ENCODE results near the gene SNRNP70. TPM values are rescaled to one million over a fixed set of nuclear protein-coding genes. Genes with fewer than 3 reads are reported as not detected.

Gene SNRNP70
- polyA plus RNA-seq, 1 donor (not counting 4 experiments of a cell fraction or from before 2014, with no cell fraction given) = 149 TPM

GRCh38 chr19:49070416-49070815, 14.8 kb upstream of the SNRNP70 start:
- H3K27me3 ChIP-seq (ENCODE audit: control insufficient read depth, extremely low read depth, insufficient read depth, low read length) = peaks cover 56% of the 10 kb centered on the region
- no peak overlapping the region for H3K9ac ChIP-seq (ENCODE audit: control insufficient read depth, extremely low read depth, insufficient read depth, low read length)
- H3K79me2 ChIP-seq (ENCODE audit: control insufficient read depth, insufficient read depth, low read length) = no peaks in the 10 kb centered on the region
- no peak overlapping the region for H3K4me2 ChIP-seq (ENCODE audit: control insufficient read depth, extremely low read depth, insufficient read depth, low read depth, low read length)
- no peaks in the 10 kb centered on the region for H3K36me3 ChIP-seq (ENCODE audit: control insufficient read depth in 2 of 2, extremely low read depth in 1 of 2, insufficient read depth in 2 of 2, low read length in 2 of 2)
- H2AFZ ChIP-seq (ENCODE audit: control insufficient read depth, low read length) = no peak overlapping the region
- H3K4me3 ChIP-seq (ENCODE audit: control insufficient read depth in 2 of 3, extremely low read depth in 1 of 3, insufficient read depth in 2 of 3, low read depth in 1 of 3, low read length in 3 of 3) = no peak overlapping the region
- TF ChIP-seq CTCF (optimal IDR thresholded peaks at IDR 0.05 in 1 of 3, IDR thresholded peaks at IDR 0.05 in 1 of 3, conservative IDR thresholded peaks at IDR 0.05 in 1 of 3; ENCODE audit: extremely low read depth in 1 of 3, insufficient read depth in 2 of 3, low read length in 3 of 3) (no peak), EZH2 (IDR thresholded peaks at IDR 0.05; ENCODE audit: low read length) (no peak)
- FAIRE-seq = no peak
- DNase-seq (ENCODE audit: low read depth, low spot score) = no peak
- no peaks in the 10 kb centered on the region for H3K9me3 ChIP-seq (ENCODE audit: control insufficient read depth, low read depth, low read length)
- no peaks in the 10 kb centered on the region for H4K20me1 ChIP-seq (ENCODE audit: control insufficient read depth, extremely low read depth, insufficient read depth, low read length)
- dilution Hi-C loops (cut with MboI; ENCODE audit: extremely low pct_ligation_motif_present, low sequenced_read_pairs) = no loop called here
- H3K4me1 ChIP-seq (ENCODE audit: control insufficient read depth, extremely low read depth, insufficient read depth, low read length) = peaks cover 5% of the 10 kb centered on the region
- H3K27ac ChIP-seq (ENCODE audit: control insufficient read depth, insufficient read depth, low read length) = no peak overlapping the region
- H3K9me1 ChIP-seq (ENCODE audit: control insufficient read depth, extremely low read depth, insufficient read depth, low read length) = no peaks in the 10 kb centered on the region

GRCh38 chr19:49071860-49072547, 13.2 kb upstream of the SNRNP70 start:
- Histone ChIP-seq H3K79me2 (ENCODE audit: control insufficient read depth, insufficient read depth, low read length) (no peaks in the 10 kb centered on the region), H2AFZ (ENCODE audit: control insufficient read depth, low read length) (no peak overlapping the region)

More at GRCh38 chr19:49071860-49072547, 13.2 kb upstream of the SNRNP70 start:
- H3K9me3 ChIP-seq (ENCODE audit: control insufficient read depth, low read depth, low read length) = no peaks in the 10 kb centered on the region
- dilution Hi-C loops (cut with MboI; ENCODE audit: extremely low pct_ligation_motif_present, low sequenced_read_pairs) = no loop called here
- DNase-seq (ENCODE audit: low read depth, low spot score) = no peak
- FAIRE-seq = no peak
- H3K9ac ChIP-seq (ENCODE audit: control insufficient read depth, extremely low read depth, insufficient read depth, low read length) = no peak overlapping the region
- no peaks in the 10 kb centered on the region for H3K36me3 ChIP-seq (ENCODE audit: control insufficient read depth in 2 of 2, extremely low read depth in 1 of 2, insufficient read depth in 2 of 2, low read length in 2 of 2)
- TF ChIP-seq EZH2 (IDR thresholded peaks at IDR 0.05; ENCODE audit: low read length) = peak; percentile 77
- TF ChIP-seq CTCF (optimal IDR thresholded peaks at IDR 0.05 in 1 of 3, IDR thresholded peaks at IDR 0.05 in 1 of 3, conservative IDR thresholded peaks at IDR 0.05 in 1 of 3; ENCODE audit: extremely low read depth in 1 of 3, insufficient read depth in 2 of 3, low read length in 3 of 3) = no peak
- no peak overlapping the region for H3K27ac ChIP-seq (ENCODE audit: control insufficient read depth, insufficient read depth, low read length)
- peaks cover 4% of the 10 kb centered on the region for H3K4me1 ChIP-seq (ENCODE audit: control insufficient read depth, extremely low read depth, insufficient read depth, low read length)
- no peak overlapping the region for H3K4me3 ChIP-seq (ENCODE audit: control insufficient read depth in 2 of 3, extremely low read depth in 1 of 3, insufficient read depth in 2 of 3, low read depth in 1 of 3, low read length in 3 of 3)
- H3K27me3 ChIP-seq (ENCODE audit: control insufficient read depth, extremely low read depth, insufficient read depth, low read length) = peaks cover 49% of the 10 kb centered on the region
- no peak overlapping the region for H3K4me2 ChIP-seq (ENCODE audit: control insufficient read depth, extremely low read depth, insufficient read depth, low read depth, low read length)
- H3K9me1 ChIP-seq (ENCODE audit: control insufficient read depth, extremely low read depth, insufficient read depth, low read length) = no peaks in the 10 kb centered on the region
- H4K20me1 ChIP-seq (ENCODE audit: control insufficient read depth, extremely low read depth, insufficient read depth, low read length) = no peaks in the 10 kb centered on the region

All from keratinocyte (primary cell).